GM21360 (cell line): ENCODE measurements around the gene CFAP53.
"Not testable (repeated sequence)": the region's sequence is repeated elsewhere in the genome, so short reads cannot be mapped to it uniquely, and the experiment has no call there.

ENCODE experiments used
- ATAC-seq: cut with Tn5 transposase; IDR thresholded peaks from one replicate; pipeline ENCODE4 v1.9.1; 2021; ENCODE audit warnings: mild to moderate bottlenecking, moderate library complexity; ENCODE audit not compliant: unreplicated experiment

The CFAP53 gene

GRCh38 chr18:50273203-50274043 lies 7.1 kb upstream of the CFAP53 start:
- ATAC-seq = no peak

- ATAC-seq = no peak
Measured at GRCh38 chr18:50272568-50272967, 6.3 kb upstream of the CFAP53 start.

- peak; percentile 65 for ATAC-seq
Measured at GRCh38 chr18:50268022-50268747, 1.9 kb upstream of the CFAP53 start.

GRCh38 chr18:50262977-50263376 lies 3.3 kb downstream of the CFAP53 start:
- no peak for ATAC-seq

GRCh38 chr18:50250935-50251334 lies 15.4 kb downstream of the CFAP53 start:
- no peak for ATAC-seq

GRCh38 chr18:50249576-50249975 lies 16.7 kb downstream of the CFAP53 start:
- ATAC-seq = no peak

GRCh38 chr18:50247561-50247960 lies 18.7 kb downstream of the CFAP53 start:
- ATAC-seq = no peak

GRCh38 chr18:50241768-50242167 lies 24.5 kb downstream of the CFAP53 start:
- not testable (repeated sequence) for ATAC-seq

- no peak for ATAC-seq
Measured at GRCh38 chr18:50240080-50240563, 26.2 kb downstream of the CFAP53 start.

GRCh38 chr18:50232419-50232818 lies 33.9 kb downstream of the CFAP53 start:
- ATAC-seq = no peak

- no peak for ATAC-seq
Measured at GRCh38 chr18:50231621-50232020, 34.7 kb downstream of the CFAP53 start.

GRCh38 chr18:50220249-50220648 lies 46.0 kb downstream of the CFAP53 start:
- not testable (repeated sequence) for ATAC-seq

GRCh38 chr18:50218432-50219197 lies 47.7 kb downstream of the CFAP53 start:
- peak; percentile 55 for ATAC-seq

- ATAC-seq = no peak
Measured at GRCh38 chr18:50209311-50209710, 57.0 kb downstream of the CFAP53 start.

GRCh38 chr18:50207722-50208121 lies 58.6 kb downstream of the CFAP53 start:
- no peak for ATAC-seq

GRCh38 chr18:50203801-50204604 lies 62.3 kb downstream of the CFAP53 start:
- ATAC-seq = no peak

GRCh38 chr18:50201476-50202018 lies 64.7 kb downstream of the CFAP53 start:
- ATAC-seq = no peak

- no peak for ATAC-seq
Measured at GRCh38 chr18:50199921-50200320, 66.4 kb downstream of the CFAP53 start.

- no peak for ATAC-seq
Measured at GRCh38 chr18:50199346-50199855, 66.9 kb downstream of the CFAP53 start.

GRCh38 chr18:50196261-50196660 lies 70.0 kb downstream of the CFAP53 start:
- no peak for ATAC-seq
